Stimulated activated CD4-positive, alpha-beta T cell treated with anti-CD3 and anti-CD28 coated beads, Interleukin-4, amount 100 ng/mL, for 4 hours (primary cell): ENCODE results near the gene ZFPL1.

Experiments
- DNase-seq, 2 experiments: peaks; one replicate each; pipeline ENCODE4 v3.0.0-alpha.2; 2020

ZFPL1 gene

DNA sequence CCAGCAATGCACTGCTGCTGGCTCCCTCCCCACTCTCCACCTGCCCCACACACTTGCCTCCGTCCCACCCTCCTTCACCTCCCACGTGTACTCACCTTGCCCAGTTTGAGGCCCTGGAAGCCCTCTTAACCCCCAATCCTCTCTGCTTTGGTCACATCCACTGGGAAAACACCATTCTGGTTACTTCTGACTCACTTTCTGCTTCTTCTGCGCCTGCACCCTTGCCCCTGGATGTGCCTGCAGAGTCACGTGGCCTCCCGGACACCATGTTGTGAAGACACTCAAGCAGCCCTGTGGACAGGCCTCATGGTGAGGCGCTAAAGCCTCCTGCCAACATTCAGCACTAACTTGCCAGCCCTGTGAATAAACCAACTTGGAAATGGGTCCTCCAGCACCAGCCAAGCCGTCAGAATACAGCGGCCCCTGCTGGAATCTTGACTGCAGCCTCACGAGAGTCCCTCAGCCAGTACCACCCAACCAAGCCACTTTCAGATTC lies 23.1 kb upstream of the ZFPL1 start:
- no peak for DNase-seq

- no peak for DNase-seq
Observed at GRCh38 chr11:65063532-65063931, 20.5 kb upstream of the ZFPL1 start.

DNA sequence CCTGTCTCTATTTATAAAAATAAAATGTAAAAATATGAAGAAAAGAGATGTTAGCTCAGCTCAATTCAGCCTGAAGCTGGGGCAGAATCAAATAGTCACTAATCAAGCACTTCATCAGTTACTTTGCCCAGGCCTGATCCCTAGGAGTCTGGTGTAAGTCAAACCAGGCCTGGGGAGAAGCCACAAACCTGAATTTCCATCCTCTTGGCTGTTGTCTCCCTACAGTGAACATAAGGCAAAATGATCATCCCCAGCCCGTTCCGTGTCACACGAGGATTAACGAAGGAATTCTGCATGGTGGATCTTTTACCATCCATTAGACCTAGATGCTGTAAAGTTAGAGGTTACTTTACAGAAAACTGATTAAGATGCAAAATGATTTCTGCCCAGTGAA lies 19.2 kb upstream of the ZFPL1 start:
- no peak for DNase-seq

- no peak for DNase-seq
Observed at GRCh38 chr11:65065851-65066250, 18.2 kb upstream of the ZFPL1 start.

DNA sequence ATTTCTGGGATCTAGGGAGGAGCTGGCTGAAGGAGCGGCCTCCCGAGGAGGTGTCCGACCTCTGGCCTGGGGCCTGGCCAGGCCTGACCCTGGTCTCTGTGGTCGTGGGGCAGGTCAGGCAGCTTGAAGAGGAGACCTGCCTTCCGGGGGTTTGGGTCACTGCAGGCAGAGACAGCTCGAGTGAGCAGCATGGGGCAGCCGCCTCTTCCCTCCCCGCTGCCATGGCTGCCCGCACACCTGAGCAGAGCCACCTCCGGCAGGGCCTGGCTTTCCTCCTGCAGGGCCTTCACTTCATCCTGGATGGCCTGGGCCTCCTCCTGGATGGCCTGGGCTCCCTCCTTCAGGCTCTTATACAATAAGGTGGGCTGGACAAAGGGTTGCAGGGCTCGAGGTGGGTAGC lies 17.7 kb upstream of the ZFPL1 start:
- DNase-seq: no peak

GRCh38 chr11:65066805-65067291 lies 17.2 kb upstream of the ZFPL1 start:
- DNase-seq: no peak

- DNase-seq: no peak
Observed at GRCh38 chr11:65067446-65067845, 16.6 kb upstream of the ZFPL1 start.

- no peak for DNase-seq
Observed at GRCh38 chr11:65069217-65069616, 14.8 kb upstream of the ZFPL1 start.

DNA sequence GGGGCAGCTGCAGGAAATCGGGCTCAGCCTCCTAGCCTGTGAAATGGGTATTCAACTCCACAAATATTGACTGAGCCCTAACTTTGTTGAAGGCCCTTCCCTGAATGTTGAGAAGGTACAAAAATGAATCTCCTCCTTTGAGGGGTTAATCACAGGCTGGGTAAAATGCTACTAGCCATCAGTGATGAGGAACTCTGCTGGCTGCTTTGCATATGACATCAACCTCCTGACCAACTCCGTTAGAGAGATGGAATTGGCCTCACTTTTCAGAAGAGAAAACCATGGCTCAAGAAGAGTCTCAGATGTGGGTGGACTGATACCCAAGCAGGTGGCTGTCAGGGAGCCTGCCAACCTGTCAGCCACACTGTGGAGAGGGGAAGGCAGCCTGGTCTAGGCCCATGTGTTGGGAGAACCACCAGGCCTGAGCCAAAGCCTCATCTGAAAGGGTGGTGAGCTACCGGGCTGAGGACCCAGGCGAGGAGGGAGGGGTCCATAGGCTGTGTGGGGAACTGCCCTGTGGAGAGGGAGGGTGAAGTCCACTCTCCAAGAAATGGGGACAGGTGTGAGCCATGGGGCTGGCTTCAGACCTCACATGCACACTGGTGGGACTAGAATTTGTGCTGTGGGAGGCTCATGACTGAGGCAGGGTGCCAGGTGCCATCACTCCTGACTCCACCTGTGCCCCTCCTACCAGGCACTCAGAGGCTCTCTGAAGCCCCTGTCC lies 12.0 kb upstream of the ZFPL1 start:
- DNase-seq: no peak

- DNase-seq: no peak
Observed at GRCh38 chr11:65072631-65072966, 11.4 kb upstream of the ZFPL1 start.

GRCh38 chr11:65077451-65077850 lies 6.6 kb upstream of the ZFPL1 start:
- no peak for DNase-seq

DNA sequence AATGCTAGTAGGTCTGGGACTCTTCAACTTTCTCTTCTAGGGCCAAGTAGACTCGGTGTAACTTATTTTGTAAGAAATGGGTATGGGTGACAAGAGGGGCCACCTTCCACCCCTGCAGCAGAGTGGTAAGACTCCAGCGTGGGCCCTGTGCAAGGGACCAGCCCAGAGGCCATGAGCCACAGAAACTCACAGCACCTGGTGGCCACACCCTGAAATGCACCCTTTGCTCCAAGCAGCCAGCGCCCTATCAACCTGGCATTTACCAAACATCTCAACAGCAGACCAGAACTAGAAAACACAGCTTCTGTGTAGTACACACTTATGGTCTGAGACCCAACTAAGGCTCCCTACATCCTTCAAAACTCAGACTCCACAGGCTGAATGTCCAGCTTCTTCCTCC lies 5.9 kb upstream of the ZFPL1 start:
- DNase-seq: peak; percentile 60 to 62

GRCh38 chr11:65078786-65079342 lies 5.2 kb upstream of the ZFPL1 start:
- no peak for DNase-seq

GRCh38 chr11:65083134-65083833 lies 738 bp upstream of the ZFPL1 start:
- DNase-seq: no peak

GRCh38 chr11:65084598-65085375 lies 765 bp downstream of the ZFPL1 start:
- DNase-seq: no peak

GRCh38 chr11:65085446-65085845 lies 1.4 kb downstream of the ZFPL1 start:
- DNase-seq: no peak

DNA sequence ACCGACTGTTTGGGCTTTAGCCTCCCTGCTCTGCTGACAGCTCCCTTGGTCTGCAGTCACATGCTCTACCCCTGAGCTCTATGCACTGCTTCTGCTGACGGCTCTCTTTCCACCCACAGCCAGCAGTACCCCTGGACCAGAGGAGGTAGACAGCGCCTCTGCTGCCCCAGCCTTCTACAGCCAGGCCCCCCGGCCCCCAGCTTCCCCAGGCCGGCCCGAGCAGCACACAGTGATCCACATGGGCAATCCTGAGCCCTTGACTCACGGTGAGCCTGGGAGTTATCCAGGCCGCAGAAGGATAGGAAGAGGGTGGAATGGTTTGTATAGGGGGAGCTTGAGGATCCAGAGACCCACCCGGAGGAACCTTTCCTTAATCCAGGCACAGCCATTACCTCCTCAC lies 2.8 kb downstream of the ZFPL1 start:
- DNase-seq: no peak

GRCh38 chr11:65087216-65087615 lies 3.2 kb downstream of the ZFPL1 start:
- DNase-seq: no peak

DNA sequence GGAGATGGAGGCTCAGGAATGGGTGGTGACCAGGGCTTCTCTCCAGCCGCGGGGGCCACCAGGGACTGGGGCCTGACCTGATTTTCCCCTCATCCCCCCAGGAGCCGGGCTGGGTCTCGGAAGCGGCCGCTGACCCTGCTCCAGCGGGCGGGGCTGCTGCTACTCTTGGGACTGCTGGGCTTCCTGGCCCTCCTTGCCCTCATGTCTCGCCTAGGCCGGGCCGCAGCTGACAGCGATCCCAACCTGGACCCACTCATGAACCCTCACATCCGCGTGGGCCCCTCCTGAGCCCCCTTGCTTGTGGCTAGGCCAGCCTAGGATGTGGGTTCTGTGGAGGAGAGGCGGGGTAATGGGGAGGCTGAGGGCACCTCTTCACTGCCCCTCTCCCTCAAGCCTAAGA lies 3.8 kb downstream of the ZFPL1 start:
- DNase-seq: no peak

GRCh38 chr11:65089621-65090020 lies 5.6 kb downstream of the ZFPL1 start:
- DNase-seq: no peak

- no peak for DNase-seq
Observed at GRCh38 chr11:65090628-65091027, 6.6 kb downstream of the ZFPL1 start.

- DNase-seq: no peak
Observed at GRCh38 chr11:65095427-65095826, 11.4 kb downstream of the ZFPL1 start.
